GM12801 (cell line): Measurements from ENCODE around the gene RNF41.

Experiments
- TF ChIP-seq, protein P1 (sequence below): IDR thresholded peaks from one replicate; pipeline ENCODE4 v1.5.1; 2011; ENCODE audit warnings: control low read depth; ENCODE audit not compliant: insufficient read length; ENCODE audit errors: extremely low read depth

The RNF41 gene

GRCh38 chr12:56204275-56204674 is 17.4 kb downstream of the RNF41 start:
- TF ChIP-seq, protein P1, sequence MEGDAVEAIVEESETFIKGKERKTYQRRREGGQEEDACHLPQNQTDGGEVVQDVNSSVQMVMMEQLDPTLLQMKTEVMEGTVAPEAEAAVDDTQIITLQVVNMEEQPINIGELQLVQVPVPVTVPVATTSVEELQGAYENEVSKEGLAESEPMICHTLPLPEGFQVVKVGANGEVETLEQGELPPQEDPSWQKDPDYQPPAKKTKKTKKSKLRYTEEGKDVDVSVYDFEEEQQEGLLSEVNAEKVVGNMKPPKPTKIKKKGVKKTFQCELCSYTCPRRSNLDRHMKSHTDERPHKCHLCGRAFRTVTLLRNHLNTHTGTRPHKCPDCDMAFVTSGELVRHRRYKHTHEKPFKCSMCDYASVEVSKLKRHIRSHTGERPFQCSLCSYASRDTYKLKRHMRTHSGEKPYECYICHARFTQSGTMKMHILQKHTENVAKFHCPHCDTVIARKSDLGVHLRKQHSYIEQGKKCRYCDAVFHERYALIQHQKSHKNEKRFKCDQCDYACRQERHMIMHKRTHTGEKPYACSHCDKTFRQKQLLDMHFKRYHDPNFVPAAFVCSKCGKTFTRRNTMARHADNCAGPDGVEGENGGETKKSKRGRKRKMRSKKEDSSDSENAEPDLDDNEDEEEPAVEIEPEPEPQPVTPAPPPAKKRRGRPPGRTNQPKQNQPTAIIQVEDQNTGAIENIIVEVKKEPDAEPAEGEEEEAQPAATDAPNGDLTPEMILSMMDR = no peak

DNA sequence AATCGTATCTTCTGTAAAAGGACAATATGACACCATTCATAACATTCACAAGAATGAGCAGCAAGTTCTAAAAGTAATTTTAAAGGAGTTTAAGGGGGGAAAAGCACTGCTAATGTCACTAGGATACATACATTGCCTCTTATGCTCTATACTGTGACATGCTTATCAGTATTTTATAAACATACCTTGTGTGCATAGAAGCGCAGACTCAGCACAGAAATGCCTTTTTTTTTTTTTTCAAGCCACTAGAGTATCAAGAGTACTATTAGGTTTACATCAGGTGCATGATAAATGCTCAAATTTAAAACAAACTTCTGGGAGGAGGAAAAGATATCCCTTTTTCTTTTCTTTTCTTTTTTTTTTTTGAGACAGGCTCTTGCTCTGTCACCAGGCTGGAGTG is 18.9 kb downstream of the RNF41 start:
- TF ChIP-seq, protein P1 = no peak

- TF ChIP-seq, protein P1 = no peak
These were observed 19.4 kb downstream of the RNF41 start for GRCh38 chr12:56202366-56202765.

- TF ChIP-seq, protein P1 = no peak
These were observed 22.9 kb downstream of the RNF41 start for GRCh38 chr12:56198836-56199235.

GRCh38 chr12:56197921-56198635 is 23.6 kb downstream of the RNF41 start:
- TF ChIP-seq, protein P1 = no peak

GRCh38 chr12:56193025-56193578 is 28.6 kb downstream of the RNF41 start:
- TF ChIP-seq, protein P1 = no peak

DNA sequence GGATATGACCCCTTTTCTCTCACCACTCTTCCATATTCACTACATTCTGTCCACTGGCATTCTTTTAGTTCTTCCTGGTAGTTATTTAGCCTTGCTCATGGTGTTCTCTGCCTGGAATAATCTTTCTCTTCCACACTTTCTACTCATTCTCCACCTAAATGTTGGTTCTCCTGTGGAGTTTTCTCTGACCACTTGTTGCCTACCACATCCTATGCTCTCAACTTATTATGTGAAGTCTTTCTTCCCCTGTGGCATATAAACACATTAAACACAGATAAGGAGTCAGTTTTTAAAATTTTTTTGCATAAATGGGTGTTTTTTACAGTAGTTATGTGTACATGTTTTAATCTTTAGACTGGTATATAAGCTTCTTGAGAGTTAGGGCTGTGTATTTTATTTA is 29.1 kb downstream of the RNF41 start:
- TF ChIP-seq, protein P1 = no peak
